Smooth muscle cell (in vitro differentiated cells): ENCODE data around the gene MAD1L1. TPM values are rescaled to one million over a fixed set of nuclear protein-coding genes. Genes with fewer than 3 reads are reported as not detected.
"Not testable (repeated sequence)": the region's sequence is repeated elsewhere in the genome, so short reads cannot be mapped to it uniquely, and the experiment has no call there.

Experiments
- DNase-seq: peaks from one replicate; lab custom pipeline; 2025; ENCODE audit not compliant: unreplicated experiment; lab: John Stamatoyannopoulos, UW
- H2AFZ ChIP-seq: fragments of 200-600 bp; sonication (generic); 2 replicates; pipeline ENCODE4 v1.6.0; 2016; ENCODE audit warnings: antibody characterized with exemption, low read depth, mild to moderate bottlenecking
- H3F3A ChIP-seq: fragments of 200-600 bp; sonication (generic); 2 replicates; pipeline ENCODE4 v1.6.0; 2017; ENCODE audit warnings: antibody characterized with exemption, low read depth
- H3K27ac ChIP-seq: fragments of 200-600 bp; sonication (generic); 2 replicates; pipeline ENCODE4 v1.5.1; 2016; ENCODE audit warnings: low read depth, mild to moderate bottlenecking
- H3K27me3 ChIP-seq: fragments of 200-600 bp; sonication (generic); 2 replicates; pipeline ENCODE4 v1.6.1; 2016; ENCODE audit warnings: low read depth, mild to moderate bottlenecking
- H3K36me3 ChIP-seq: fragments of 200-600 bp; sonication (generic); 2 replicates; pipeline ENCODE4 v1.5.1; 2016; ENCODE audit warnings: low read depth
- H3K4me1 ChIP-seq: fragments of 200-600 bp; sonication (generic); 2 replicates; pipeline ENCODE4 v1.5.1; 2016; ENCODE audit warnings: low read depth
- H3K4me2 ChIP-seq: fragments of 200-600 bp; sonication (generic); 2 replicates; pipeline ENCODE4 v1.6.0; 2016; ENCODE audit warnings: mild to moderate bottlenecking
- H3K4me3 ChIP-seq: fragments of 200-600 bp; sonication (generic); 2 replicates; pipeline ENCODE4 v1.5.1; 2016; ENCODE audit warnings: mild to moderate bottlenecking
- H3K79me2 ChIP-seq: fragments of 200-600 bp; sonication (generic); 2 replicates; pipeline ENCODE4 v1.6.0; 2016; ENCODE audit warnings: low read depth, mild to moderate bottlenecking
- H3K9ac ChIP-seq: fragments of 200-600 bp; sonication (generic); 2 replicates; pipeline ENCODE4 v1.6.0; 2016; ENCODE audit warnings: low read depth
- H3K9me3 ChIP-seq: fragments of 200-600 bp; sonication (generic); replicated peaks from 2 replicates; pipeline ENCODE4 v1.5.1; 2016; ENCODE audit warnings: low read depth
- H4K20me1 ChIP-seq: fragments of 200-600 bp; sonication (generic); 2 replicates; pipeline ENCODE4 v1.6.0; 2016; ENCODE audit warnings: low read depth
- CTCF ChIP-seq: fragments of 200-600 bp; sonication (generic); IDR thresholded peaks from 2 replicates; pipeline ENCODE4 v1.5.1; 2017; ENCODE audit warnings: borderline replicate concordance, mild to moderate bottlenecking, antibody characterized with exemption; ENCODE audit not compliant: insufficient read depth, poor library complexity, severe bottlenecking
- WGBS: methylation state at CpG from one replicate; pipeline ENCODE4 v1.1.7; 2016; ENCODE audit warnings: low lambda C conversion rate; 5-methylcytosine and 5-hydroxymethylcytosine counted together
- polyA plus RNA-seq: library from polyadenylated mRNA; unstranded; fragments of >200 nt; fragmentation: Nextera tagmentation; extraction: Ambion mirVana; gene quantifications from 2 replicates; pipeline ENCODE4 v1.2.1, GENCODE V29; 2016
- total RNA-seq: library from RNA; depleted of rRNA; stranded (reverse); fragments of >200 nt; gene quantifications from 2 replicates; pipeline ENCODE4 v1.2.3, GENCODE V29; 2014

MAD1L1 gene
- total and polyA plus RNA-seq, 2 experiments from 2014 or later = 33.4 to 60.7 TPM

- no peak overlapping the region for H3K4me2 ChIP-seq
- H3K36me3 ChIP-seq = no peaks in the 10 kb centered on the region
- peaks cover 44% of the 10 kb centered on the region for H4K20me1 ChIP-seq
- H2AFZ ChIP-seq = no peak overlapping the region
- H3K9me3 ChIP-seq = no peaks in the 10 kb centered on the region
- H3K4me1 ChIP-seq = no peaks in the 10 kb centered on the region
- no peak overlapping the region for H3K27ac ChIP-seq
- H3K79me2 ChIP-seq = no peaks in the 10 kb centered on the region
- no peaks in the 10 kb centered on the region for H3F3A ChIP-seq
- TF ChIP-seq CTCF = no peak
- no peak overlapping the region for H3K4me3 ChIP-seq
- 96% methylated on average over 15 of the region's 15 CpGs for WGBS
- no peaks in the 10 kb centered on the region for H3K27me3 ChIP-seq
- DNase-seq = no peak
- no peak overlapping the region for H3K9ac ChIP-seq
Observed at GRCh38 chr7:1881946-1882345, 350.8 kb downstream of the MAD1L1 start.

- WGBS = 94% methylated on average over 6 of the region's 6 CpGs
- H3F3A ChIP-seq, H3K9ac ChIP-seq, H3K4me2 ChIP-seq, H3K79me2 ChIP-seq, H3K27me3 ChIP-seq, H3K27ac ChIP-seq, H3K4me1 ChIP-seq, H3K36me3 ChIP-seq, H4K20me1 ChIP-seq, DNase-seq, H3K4me3 ChIP-seq, H2AFZ ChIP-seq, H3K9me3 ChIP-seq: not testable (repeated sequence)
Observed at GRCh38 chr7:1876641-1877040, 356.1 kb downstream of the MAD1L1 start.

- H3K9me3 ChIP-seq, H3K27ac ChIP-seq, H3K27me3 ChIP-seq, H3K9ac ChIP-seq, H3K4me1 ChIP-seq, H3K79me2 ChIP-seq, H2AFZ ChIP-seq, H3F3A ChIP-seq, H3K4me2 ChIP-seq, DNase-seq, H4K20me1 ChIP-seq, H3K36me3 ChIP-seq, H3K4me3 ChIP-seq: not testable (repeated sequence)
- WGBS = 74% methylated on average over 25 of the region's 29 CpGs
Observed at GRCh38 chr7:1875392-1876199, 357.1 kb downstream of the MAD1L1 start.

GRCh38 chr7:1874590-1875391 lies 358.0 kb downstream of the MAD1L1 start:
- WGBS = 89% methylated on average over 18 of the region's 21 CpGs
- not testable (repeated sequence) for H3K4me1 ChIP-seq, H3K36me3 ChIP-seq, H2AFZ ChIP-seq, H3K27me3 ChIP-seq, H3K4me3 ChIP-seq, H3F3A ChIP-seq, H3K79me2 ChIP-seq, H4K20me1 ChIP-seq, H3K9ac ChIP-seq, H3K9me3 ChIP-seq, DNase-seq, H3K27ac ChIP-seq, H3K4me2 ChIP-seq
